ENCODE data around the gene HDAC9.

HDAC9 gene

GRCh38 chr7:18753972-18754610 lies 258.5 kb downstream of the HDAC9 start:
- no peak for FAIRE-seq

DNA sequence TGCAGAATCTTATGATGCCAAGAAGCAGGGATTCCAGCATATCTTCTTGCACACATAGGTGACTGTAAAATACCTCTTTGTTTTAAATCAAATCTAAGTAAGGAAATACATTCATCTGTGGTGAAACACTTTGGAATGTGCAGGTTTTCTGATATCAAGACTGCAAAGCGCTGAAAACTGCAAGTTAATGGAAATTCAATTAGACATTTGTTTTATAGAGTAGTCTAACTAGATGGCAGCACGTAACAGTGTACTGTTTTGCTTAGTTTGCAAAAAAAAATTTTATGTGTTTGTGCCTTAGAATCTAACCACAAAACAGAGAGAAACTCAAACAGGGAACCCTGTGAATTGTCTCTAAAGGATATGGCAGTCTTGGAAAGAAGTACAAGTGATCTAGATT lies 259.2 kb downstream of the HDAC9 start:
- no peak for FAIRE-seq

- no peak for FAIRE-seq
Observed at GRCh38 chr7:18755793-18756192, 260.2 kb downstream of the HDAC9 start.

DNA sequence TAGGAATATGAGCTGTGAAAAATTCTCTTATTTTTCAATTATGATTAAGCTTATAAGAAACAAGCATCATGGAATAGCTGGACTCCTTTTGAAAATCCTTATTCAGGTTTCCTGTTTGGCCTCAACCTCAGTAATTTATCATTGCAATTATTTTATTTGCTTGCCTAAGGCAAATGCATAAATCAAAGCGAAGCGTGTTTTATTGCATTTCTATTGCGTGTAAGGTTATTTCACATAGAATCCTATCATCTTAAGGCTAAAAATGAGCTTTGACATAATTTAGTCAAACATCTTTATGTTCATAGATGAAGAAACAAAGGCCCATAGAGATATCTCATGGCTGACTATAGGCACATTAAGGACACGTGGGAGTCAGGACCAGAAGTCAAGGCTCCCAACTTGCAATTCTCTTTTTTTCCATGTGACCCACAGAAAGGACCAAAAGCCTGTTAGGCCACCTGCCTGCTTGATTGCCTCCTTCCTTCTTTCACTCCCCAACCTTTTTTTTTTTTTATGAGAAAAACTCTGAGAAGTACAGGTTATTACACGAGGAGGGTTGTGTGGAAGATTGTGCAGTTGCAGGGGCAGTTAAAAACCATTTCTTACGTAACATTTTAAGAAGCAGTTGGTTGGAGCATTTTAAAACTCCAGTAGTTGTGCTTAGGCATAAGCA lies 261.0 kb downstream of the HDAC9 start:
- FAIRE-seq, result no peak

DNA sequence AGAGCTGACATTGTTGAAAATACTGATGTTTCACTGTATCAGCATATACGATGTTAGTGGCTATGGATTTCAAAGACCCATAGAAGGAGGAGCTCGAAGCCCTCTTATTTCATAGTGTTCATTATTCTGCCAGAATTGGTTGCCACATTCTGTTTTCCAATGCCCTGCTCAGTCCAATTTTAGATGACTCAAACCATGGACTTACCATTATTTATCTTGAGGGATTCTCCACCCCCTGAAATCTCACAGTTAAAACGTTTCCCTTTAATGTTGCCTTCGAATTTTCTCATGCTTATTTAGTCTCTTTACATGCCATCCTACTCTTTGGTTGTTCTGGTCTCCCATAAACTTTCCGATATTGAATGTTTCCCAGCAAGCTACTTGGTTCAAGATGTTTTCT lies 264.5 kb downstream of the HDAC9 start:
- no peak for FAIRE-seq

DNA sequence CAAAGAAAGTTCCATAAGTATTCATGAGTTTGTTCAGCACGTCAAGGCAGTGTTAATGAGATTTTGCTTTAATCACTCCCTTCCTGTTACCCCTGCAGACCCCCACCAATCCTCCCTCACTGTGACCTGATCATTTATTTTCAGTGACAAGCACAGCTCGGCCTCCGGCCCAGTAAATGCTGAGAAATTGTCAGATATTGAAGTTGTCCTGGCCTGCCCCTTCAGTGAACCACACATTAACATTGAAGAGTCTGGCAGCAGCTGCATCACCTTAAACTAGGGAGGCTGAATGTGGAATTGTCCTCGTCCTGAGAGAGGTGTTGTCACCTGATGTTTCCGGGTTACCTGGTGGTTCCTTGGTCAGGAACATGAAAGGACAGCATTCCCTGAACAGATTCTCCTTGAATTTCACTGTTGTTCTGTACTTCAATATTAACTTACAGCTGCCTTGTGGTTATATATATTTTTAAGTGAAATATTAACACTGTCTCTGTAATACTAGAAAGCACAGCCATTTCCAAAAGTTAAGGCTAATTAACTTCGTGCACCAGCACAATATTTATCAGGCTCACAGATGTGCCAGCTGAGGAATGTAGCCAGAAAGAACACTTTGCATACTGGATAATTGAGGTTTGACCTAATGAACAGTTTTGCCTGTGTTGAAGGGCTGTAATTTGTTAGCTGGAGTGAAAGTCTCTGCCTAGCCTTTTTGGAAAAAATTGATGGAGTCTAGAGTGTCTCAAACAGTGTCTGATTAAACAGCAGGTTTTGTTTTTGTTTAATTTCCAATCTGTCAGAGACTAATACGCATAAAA lies 265.3 kb downstream of the HDAC9 start:
- FAIRE-seq, result no peak

GRCh38 chr7:18762189-18762588 lies 266.6 kb downstream of the HDAC9 start:
- no peak for FAIRE-seq

DNA sequence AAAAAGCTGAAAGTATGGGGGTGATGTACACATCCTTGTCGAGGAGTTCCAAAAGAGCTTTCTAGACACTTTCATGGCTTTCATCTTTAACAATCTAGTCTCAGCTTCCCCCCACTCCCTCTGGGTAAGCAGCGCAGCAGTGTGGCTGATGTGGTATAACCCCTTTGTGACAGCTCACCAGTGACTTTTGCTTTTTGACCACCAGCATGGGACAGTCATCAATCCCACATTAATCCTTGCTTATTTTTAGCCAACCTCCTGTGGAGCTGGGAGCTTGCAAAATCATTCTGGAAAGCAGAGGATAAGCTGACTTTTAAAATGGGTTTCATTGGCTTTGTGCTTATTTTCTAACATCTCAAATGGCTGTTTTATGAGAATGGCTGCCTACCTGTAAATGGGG lies 272.7 kb downstream of the HDAC9 start:
- FAIRE-seq, result no peak

DNA sequence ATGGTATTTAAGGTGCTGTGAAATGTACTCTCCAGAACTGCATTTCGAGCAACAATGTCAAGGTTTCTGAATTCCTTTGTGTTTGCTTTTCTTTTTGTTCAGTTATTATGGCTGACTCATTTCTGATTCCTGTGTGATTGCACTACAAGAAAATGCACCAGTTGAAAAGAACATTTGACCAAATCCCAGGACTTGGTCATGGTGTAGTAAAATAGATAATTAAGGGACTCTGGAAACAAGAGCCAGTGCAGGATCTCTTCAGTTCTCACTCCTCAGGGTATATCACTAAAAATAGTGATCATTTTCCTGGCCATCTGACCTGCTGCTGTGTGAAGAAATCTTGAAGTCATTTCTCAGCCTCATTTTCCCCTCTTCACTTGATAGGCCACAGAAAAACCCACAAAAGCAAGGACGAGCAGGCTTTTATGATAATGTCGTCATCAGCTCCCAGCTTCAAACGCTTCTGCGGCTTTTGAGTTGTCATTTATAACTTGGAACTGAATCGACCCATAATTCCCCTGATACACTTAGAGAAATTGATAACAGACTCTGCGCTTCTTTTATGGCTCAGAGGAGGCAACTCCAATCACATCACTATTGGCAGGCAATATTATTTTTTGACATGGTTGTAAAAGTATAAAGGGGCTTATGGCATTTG lies 274.7 kb downstream of the HDAC9 start:
- FAIRE-seq, result no peak

DNA sequence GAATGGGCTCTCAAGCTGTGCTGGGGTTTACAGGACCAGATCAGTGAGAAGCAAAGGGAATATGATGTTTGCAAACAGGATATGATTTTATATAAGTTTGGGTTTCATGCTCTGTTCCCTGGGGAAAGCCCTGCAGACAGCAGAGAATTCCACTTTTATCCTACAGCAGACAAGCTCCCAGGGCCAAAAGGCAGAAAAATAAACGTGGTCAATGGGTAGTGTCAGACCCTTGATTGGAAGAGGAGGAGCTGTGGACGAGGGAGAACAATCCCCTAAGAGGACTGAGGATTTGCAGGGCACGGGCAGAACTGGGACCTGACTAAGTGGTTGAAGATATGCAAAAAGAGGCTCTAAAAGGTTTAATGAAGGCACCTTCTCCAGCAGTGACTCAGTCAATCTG lies 275.3 kb downstream of the HDAC9 start:
- FAIRE-seq, result no peak

GRCh38 chr7:18771834-18772566 lies 276.5 kb downstream of the HDAC9 start:
- FAIRE-seq, result no peak

GRCh38 chr7:18772567-18772965 lies 277.0 kb downstream of the HDAC9 start:
- no peak for FAIRE-seq

- no peak for FAIRE-seq
Observed at GRCh38 chr7:18777314-18777713, 281.8 kb downstream of the HDAC9 start.

- FAIRE-seq, result no peak
Observed at GRCh38 chr7:18778594-18778993, 283.0 kb downstream of the HDAC9 start.

GRCh38 chr7:18780266-18780665 lies 284.7 kb downstream of the HDAC9 start:
- FAIRE-seq, result no peak

DNA sequence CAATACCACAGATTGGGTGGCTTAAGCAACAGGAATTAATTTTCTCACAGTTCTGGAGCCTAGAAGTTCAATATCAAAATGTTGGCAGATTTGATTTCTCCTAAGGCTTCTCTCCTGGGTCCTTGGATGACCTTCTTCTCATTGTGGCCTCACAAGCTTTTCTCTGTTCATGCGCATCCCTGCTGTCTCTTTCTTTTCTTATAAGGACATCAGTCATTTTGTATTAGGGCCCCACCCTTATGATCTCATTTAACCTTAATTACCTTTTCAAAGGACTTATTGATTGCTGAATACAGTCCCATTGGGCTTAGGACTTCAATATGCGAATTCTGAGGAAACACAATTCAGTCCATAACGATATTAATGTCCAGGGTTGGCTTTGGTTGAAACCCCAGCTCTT lies 285.4 kb downstream of the HDAC9 start:
- no peak for FAIRE-seq

- FAIRE-seq, result no peak
Observed at GRCh38 chr7:18786196-18786727, 290.7 kb downstream of the HDAC9 start.

DNA sequence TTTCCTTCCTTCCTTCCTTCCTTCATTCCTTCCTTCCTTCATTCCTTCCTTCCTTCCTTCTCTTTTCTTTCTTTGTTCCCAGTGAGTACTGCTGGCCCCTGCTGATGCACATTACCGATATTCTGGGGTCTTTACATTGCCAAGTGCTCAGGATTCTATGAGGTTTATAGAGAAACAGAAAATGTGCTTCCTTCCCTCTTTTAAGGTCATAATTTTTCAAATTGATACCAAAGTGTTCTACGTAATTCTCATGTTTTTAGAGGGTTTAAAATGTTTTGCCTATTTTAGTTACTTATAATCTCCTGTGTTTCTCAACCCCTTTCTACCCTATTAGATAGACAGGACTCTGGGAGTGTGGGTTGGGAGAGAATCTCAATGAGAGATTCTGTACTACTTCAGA lies 291.2 kb downstream of the HDAC9 start:
- FAIRE-seq, result no peak

DNA sequence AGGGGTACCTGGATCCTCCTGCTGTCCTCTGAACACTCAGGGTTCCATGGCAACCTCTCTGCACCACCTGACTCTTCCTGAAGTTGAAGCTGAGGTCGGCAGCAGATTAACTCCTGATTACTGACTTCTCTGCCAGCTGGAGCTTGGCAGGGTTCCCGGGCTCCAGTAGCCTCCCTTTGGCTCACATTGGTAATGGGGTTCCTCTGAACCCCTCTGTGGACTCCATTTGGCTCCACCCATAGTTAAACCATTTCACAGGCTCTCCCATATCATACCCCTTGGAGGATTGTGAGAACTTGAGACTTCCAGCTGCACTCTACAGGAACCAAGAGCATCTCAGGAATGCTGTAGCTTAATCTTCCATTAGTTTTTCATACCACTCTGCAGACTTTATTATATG lies 292.5 kb downstream of the HDAC9 start:
- no peak for FAIRE-seq

GRCh38 chr7:18792871-18793595 lies 297.5 kb downstream of the HDAC9 start:
- no peak for FAIRE-seq

- FAIRE-seq, result no peak
Observed at GRCh38 chr7:18796216-18796615, 300.7 kb downstream of the HDAC9 start.
